ENCODE data around the gene CXCL6.

Gene CXCL6

DNA sequence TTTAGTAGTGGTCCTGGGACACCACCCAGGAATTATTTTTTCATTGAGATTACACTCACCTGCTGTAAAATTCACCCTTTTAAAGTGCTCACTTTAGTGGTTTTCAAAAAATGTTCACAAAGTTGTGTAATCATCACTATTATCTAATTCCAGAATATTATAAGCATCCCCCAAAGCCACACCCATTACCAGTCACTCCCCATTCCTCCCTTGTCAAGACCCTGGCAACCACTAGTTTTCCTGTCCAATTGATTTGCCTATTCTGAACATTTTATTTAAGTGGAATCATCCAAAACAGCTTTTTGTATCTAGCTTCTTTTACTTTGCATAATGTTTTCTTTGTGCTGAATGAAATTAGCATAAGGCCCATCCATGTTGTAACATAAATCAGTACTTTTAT lies 12.7 kb upstream of the CXCL6 start:
- Mint-ChIP-seq H3K4me3 (no peak overlapping the region), H3K9me3 (peaks cover 3% of the 10 kb centered on the region), H3K36me3 (ENCODE audit: low read depth) (no peaks in the 10 kb centered on the region), H3K4me1 (ENCODE audit: low read depth) (no peaks in the 10 kb centered on the region), H3K27ac (no peak overlapping the region), H3K27me3 (no peaks in the 10 kb centered on the region)

- H3K4me1 Mint-ChIP-seq (ENCODE audit: low read depth), result no peaks in the 10 kb centered on the region
- H3K36me3 Mint-ChIP-seq (ENCODE audit: low read depth), result no peaks in the 10 kb centered on the region
- no peak overlapping the region for H3K4me3 Mint-ChIP-seq
- H3K27ac Mint-ChIP-seq, result no peak overlapping the region
- peaks cover 9% of the 10 kb centered on the region for H3K9me3 Mint-ChIP-seq
- no peaks in the 10 kb centered on the region for H3K27me3 Mint-ChIP-seq
Observed at GRCh38 chr4:73828956-73829355, 7.5 kb upstream of the CXCL6 start.

DNA sequence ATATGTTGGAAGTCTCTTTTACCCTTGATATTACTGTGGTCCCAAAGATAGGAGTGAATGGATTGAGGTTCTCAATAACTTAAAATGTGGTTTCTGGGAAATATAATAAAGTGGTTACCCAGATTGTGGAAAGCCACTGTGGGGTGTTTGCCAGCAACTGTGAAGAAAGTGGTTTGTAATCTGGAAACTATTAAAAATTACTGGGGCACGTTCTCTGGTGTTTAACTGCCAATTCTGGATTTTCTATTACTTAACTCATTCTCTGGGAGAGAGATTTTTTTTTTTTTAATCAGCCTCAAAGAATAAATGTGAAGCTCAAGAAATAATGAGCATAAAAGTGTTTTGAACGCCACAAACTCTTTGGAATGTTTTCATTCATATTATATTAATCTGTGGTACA lies 4.9 kb upstream of the CXCL6 start:
- Mint-ChIP-seq H3K27ac (no peak overlapping the region), H3K27me3 (no peaks in the 10 kb centered on the region), H3K4me3 (no peak overlapping the region), H3K4me1 (ENCODE audit: low read depth) (no peaks in the 10 kb centered on the region), H3K36me3 (ENCODE audit: low read depth) (no peaks in the 10 kb centered on the region), H3K9me3 (peaks cover 9% of the 10 kb centered on the region)

- Mint-ChIP-seq H3K27ac (no peak overlapping the region), H3K4me3 (no peak overlapping the region), H3K27me3 (peaks cover 10% of the 10 kb centered on the region), H3K4me1 (ENCODE audit: low read depth) (peaks cover 3% of the 10 kb centered on the region), H3K9me3 (peaks cover 9% of the 10 kb centered on the region), H3K36me3 (ENCODE audit: low read depth) (no peaks in the 10 kb centered on the region)
Observed at GRCh38 chr4:73832651-73833237, 3.7 kb upstream of the CXCL6 start.

GRCh38 chr4:73839071-73839470 lies 2.6 kb downstream of the CXCL6 start:
- peaks cover 30% of the 10 kb centered on the region for H3K27me3 Mint-ChIP-seq
- H3K27ac Mint-ChIP-seq, result no peak overlapping the region
- H3K4me1 Mint-ChIP-seq (ENCODE audit: low read depth), result peaks cover 3% of the 10 kb centered on the region
- no peak overlapping the region for H3K4me3 Mint-ChIP-seq
- no peaks in the 10 kb centered on the region for H3K9me3 Mint-ChIP-seq
- no peaks in the 10 kb centered on the region for H3K36me3 Mint-ChIP-seq (ENCODE audit: low read depth)

DNA sequence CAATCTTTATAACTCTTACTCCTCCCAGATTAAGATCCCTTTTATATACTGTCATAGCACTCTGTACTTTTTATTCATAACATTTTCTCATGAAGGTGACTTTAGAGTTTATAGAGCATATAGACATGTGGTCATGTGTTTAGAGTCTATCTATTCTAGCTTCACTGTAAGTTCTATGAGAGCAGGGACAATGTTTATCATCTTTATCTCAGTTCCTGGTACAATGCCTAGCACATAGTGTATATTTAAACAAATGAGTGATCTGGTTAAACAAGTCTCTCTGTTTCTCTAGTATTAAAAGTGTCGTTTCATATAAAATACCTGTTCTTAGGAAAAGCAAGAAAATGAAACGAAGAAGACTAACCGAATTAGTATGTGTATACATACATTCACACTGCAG lies 3.2 kb downstream of the CXCL6 start:
- Mint-ChIP-seq H3K27me3 (peaks cover 30% of the 10 kb centered on the region), H3K4me3 (no peak overlapping the region), H3K27ac (no peak overlapping the region), H3K9me3 (no peaks in the 10 kb centered on the region), H3K36me3 (ENCODE audit: low read depth) (no peaks in the 10 kb centered on the region), H3K4me1 (ENCODE audit: low read depth) (peaks cover 3% of the 10 kb centered on the region)

DNA sequence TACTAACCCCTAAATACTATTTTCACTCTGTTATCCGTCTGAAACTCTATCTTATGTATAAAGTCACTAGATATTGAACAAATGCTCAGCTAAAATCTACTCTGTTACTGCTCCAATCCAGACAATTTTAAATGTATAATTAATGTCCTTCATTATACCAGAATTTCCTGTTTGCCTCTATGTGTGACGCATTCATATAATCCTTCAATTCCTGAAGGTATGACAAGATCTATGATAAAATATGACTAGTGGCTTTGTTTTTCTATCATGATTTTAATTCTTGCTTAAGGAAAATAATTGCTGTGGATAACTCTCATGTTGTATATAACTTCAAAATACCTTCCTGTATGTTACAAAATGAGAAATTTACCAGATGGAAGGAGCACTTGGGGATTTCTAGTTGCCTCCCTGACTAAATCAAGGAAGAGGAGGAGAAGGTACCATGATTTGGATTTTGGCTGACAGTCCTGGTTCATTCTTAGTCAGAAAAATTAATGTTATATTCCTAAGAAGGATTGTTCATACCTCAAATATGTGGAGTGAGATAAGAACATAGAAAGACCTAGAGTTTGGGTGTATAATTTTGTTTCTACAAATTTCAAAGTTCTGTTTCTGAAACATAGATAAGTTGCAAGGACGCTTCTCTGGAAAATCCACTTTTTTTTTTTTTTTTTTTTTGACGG lies 4.9 kb downstream of the CXCL6 start:
- H3K4me3 Mint-ChIP-seq, result no peak overlapping the region
- no peaks in the 10 kb centered on the region for H3K36me3 Mint-ChIP-seq (ENCODE audit: low read depth)
- peaks cover 30% of the 10 kb centered on the region for H3K27me3 Mint-ChIP-seq
- no peaks in the 10 kb centered on the region for H3K9me3 Mint-ChIP-seq
- no peak overlapping the region for H3K27ac Mint-ChIP-seq
- peaks cover 3% of the 10 kb centered on the region for H3K4me1 Mint-ChIP-seq (ENCODE audit: low read depth)

- Mint-ChIP-seq H3K9me3 (no peaks in the 10 kb centered on the region), H3K27me3 (peaks cover 20% of the 10 kb centered on the region), H3K36me3 (ENCODE audit: low read depth) (no peaks in the 10 kb centered on the region), H3K4me1 (ENCODE audit: low read depth) (no peaks in the 10 kb centered on the region), H3K27ac (no peak overlapping the region), H3K4me3 (no peak overlapping the region)
Observed at GRCh38 chr4:73842696-73843095, 6.2 kb downstream of the CXCL6 start.

DNA sequence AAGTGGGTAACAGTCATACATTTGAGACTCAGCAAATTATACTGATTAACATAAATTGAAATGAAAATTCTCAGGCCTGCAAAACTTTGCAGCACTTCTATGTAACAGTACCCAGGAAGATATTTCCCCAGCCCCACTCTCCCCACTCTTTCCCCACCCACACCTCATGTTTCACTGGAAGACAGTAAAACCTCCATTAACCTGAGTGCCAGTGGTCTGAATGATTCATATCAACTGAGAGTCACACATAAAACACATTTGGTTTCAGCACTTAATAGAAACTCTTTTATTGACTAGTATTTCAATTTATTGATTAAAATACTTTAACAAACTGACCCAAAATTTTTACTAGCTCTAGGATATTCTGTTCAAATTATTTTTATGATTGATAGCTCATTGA lies 6.9 kb downstream of the CXCL6 start:
- Mint-ChIP-seq H3K27ac (no peak overlapping the region), H3K27me3 (peaks cover 15% of the 10 kb centered on the region), H3K4me1 (ENCODE audit: low read depth) (no peaks in the 10 kb centered on the region), H3K36me3 (ENCODE audit: low read depth) (no peaks in the 10 kb centered on the region), H3K4me3 (no peak overlapping the region), H3K9me3 (no peaks in the 10 kb centered on the region)

- Mint-ChIP-seq H3K4me3 (no peak overlapping the region), H3K36me3 (ENCODE audit: low read depth) (no peaks in the 10 kb centered on the region), H3K27ac (no peak overlapping the region), H3K27me3 (peaks cover 8% of the 10 kb centered on the region), H3K4me1 (ENCODE audit: low read depth) (no peaks in the 10 kb centered on the region), H3K9me3 (no peaks in the 10 kb centered on the region)
Observed at GRCh38 chr4:73844345-73844744, 7.9 kb downstream of the CXCL6 start.

GRCh38 chr4:73844806-73845205 lies 8.3 kb downstream of the CXCL6 start:
- Mint-ChIP-seq H3K36me3 (ENCODE audit: low read depth) (no peaks in the 10 kb centered on the region), H3K27ac (no peak overlapping the region), H3K9me3 (no peaks in the 10 kb centered on the region), H3K4me3 (no peak overlapping the region), H3K27me3 (peaks cover 4% of the 10 kb centered on the region), H3K4me1 (ENCODE audit: low read depth) (no peaks in the 10 kb centered on the region)

- Mint-ChIP-seq H3K36me3 (ENCODE audit: low read depth) (no peaks in the 10 kb centered on the region), H3K9me3 (no peaks in the 10 kb centered on the region), H3K27ac (no peak overlapping the region), H3K4me1 (ENCODE audit: low read depth) (no peaks in the 10 kb centered on the region), H3K27me3 (peaks cover 4% of the 10 kb centered on the region), H3K4me3 (no peak overlapping the region)
Observed at GRCh38 chr4:73847526-73848182, 11.2 kb downstream of the CXCL6 start.

DNA sequence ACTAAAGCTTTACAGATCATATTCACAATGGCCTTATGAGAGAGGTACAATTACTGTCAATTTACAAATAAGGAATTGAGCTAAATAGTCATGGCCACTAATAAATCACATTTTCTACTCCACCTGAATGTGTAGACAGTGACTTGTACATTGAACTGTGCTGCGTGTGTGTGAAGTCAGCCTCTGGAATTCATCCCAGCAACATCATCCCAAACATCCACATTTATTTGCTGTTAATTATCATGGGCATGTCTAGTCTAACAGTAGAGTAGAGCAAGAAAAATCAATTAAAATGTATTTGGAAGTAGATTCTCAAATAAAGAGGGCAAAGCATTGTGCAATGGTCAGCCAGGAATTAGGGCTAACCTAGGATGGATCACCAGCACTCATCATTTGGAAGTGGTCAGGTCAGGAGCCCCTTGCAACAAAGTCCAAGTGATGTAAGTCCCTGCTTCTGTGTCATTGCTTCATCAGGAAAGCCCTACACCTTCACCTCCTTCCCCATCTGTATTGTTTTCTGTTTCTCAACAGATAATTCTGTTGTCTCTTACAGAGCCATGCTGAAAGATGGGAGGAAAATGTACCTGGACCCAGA lies 11.8 kb downstream of the CXCL6 start:
- Mint-ChIP-seq H3K9me3 (no peaks in the 10 kb centered on the region), H3K27me3 (peaks cover 4% of the 10 kb centered on the region), H3K36me3 (ENCODE audit: low read depth) (no peaks in the 10 kb centered on the region), H3K27ac (no peak overlapping the region), H3K4me3 (no peak overlapping the region), H3K4me1 (ENCODE audit: low read depth) (no peaks in the 10 kb centered on the region)

DNA sequence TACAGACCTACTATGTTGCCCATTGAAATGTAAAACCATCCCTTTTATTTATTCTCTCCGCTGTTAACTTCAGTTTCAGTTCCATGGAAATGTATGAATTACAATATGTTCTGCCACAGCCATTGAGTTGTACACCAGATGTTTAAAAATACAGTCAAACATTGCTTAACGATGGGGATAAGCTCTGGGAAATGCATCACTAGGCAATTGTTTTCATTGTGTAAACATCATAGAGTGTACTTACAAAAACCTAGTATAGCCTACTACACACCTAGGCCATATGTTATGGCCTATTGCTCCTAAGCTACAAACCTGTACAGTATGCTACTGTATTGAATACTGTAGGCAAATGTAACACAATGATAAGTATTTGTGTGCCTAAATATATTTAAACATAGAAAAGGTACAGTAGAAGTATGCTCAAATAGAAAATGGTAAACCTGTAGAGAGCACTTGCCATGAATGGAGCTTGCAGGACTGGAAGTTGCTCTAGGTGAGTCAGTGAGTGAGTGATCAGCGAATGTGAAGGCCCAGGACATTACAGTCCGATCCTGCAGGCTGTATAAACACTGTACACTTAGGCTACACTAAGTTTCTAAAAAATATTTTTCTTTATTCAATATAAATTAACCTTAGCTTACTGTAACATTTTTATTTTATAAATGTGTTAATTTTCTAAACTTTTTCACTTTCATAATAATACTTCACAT lies 13.9 kb downstream of the CXCL6 start:
- H3K4me3 Mint-ChIP-seq, result no peak overlapping the region
- no peak overlapping the region for H3K27ac Mint-ChIP-seq
- H3K9me3 Mint-ChIP-seq, result no peaks in the 10 kb centered on the region
- no peaks in the 10 kb centered on the region for H3K4me1 Mint-ChIP-seq (ENCODE audit: low read depth)
- peaks cover 9% of the 10 kb centered on the region for H3K27me3 Mint-ChIP-seq
- H3K36me3 Mint-ChIP-seq (ENCODE audit: low read depth), result no peaks in the 10 kb centered on the region

GRCh38 chr4:73851293-73851692 lies 14.8 kb downstream of the CXCL6 start:
- no peaks in the 10 kb centered on the region for H3K9me3 Mint-ChIP-seq
- H3K27ac Mint-ChIP-seq, result no peak overlapping the region
- peaks cover 9% of the 10 kb centered on the region for H3K27me3 Mint-ChIP-seq
- H3K36me3 Mint-ChIP-seq (ENCODE audit: low read depth), result no peaks in the 10 kb centered on the region
- H3K4me3 Mint-ChIP-seq, result no peak overlapping the region
- H3K4me1 Mint-ChIP-seq (ENCODE audit: low read depth), result no peaks in the 10 kb centered on the region
